ENCODE data around the gene GLB1L2.

GRCh38 chr11:134374891-134375550 is 43.2 kb downstream of the GLB1L2 start:
- TF ChIP-seq POLR2AphosphoS5 (IDR thresholded peaks at IDR 0.05; ENCODE audit: low read depth, low read length) (no peak), POLR2A (IDR thresholded peaks at IDR 0.05; ENCODE audit: low read depth, low read length) (no peak), TAF1 (IDR thresholded peaks at IDR 0.05; ENCODE audit: borderline replicate concordance, low read depth, low read length) (no peak)
